Transverse colon (tissue), 3 donors: ENCODE results near the gene PLXNC1.

ENCODE experiments used
- CTCF ChIP-seq, 5 experiments: fragments of 200-600 bp in 3 of 5; fragments of 450-650 bp in 2 of 5; sonication (generic) in 3 of 5; IDR thresholded peaks; 1 replicate in 2 of 5; 2 replicates in 3 of 5; pipeline ENCODE4 v1.5.1; 2016 to 2017; ENCODE audit warnings: antibody characterized with exemption in 5 of 5, inconsistent platforms in 3 of 5, mild to moderate bottlenecking in 2 of 5, moderate library complexity in 1 of 5
- POLR2A ChIP-seq: fragments of 450-650 bp; IDR thresholded peaks from one replicate; pipeline ENCODE4 v1.6.1; 2016; ENCODE audit warnings: antibody characterized with exemption, mild to moderate bottlenecking, moderate library complexity

GRCh38 chr12:94144781-94145180 lies 3.6 kb upstream of the PLXNC1 start:
- TF ChIP-seq CTCF (IDR thresholded peaks at IDR 0.05) (no peak), POLR2A (no peak)
